Fibroblast of skin of right quadriceps (primary cell): ENCODE results near the gene UGCG.
A peak's percentile ranks its signal among the peaks of the same experiment; 100 is the strongest.
"Not testable (repeated sequence)": the region's sequence is repeated elsewhere in the genome, so short reads cannot be mapped to it uniquely, and the experiment has no call there.

Experiments used
- DNase-seq: peaks from one replicate; pipeline ENCODE4 v3.0.0-alpha.2; 2013

Gene UGCG

DNA sequence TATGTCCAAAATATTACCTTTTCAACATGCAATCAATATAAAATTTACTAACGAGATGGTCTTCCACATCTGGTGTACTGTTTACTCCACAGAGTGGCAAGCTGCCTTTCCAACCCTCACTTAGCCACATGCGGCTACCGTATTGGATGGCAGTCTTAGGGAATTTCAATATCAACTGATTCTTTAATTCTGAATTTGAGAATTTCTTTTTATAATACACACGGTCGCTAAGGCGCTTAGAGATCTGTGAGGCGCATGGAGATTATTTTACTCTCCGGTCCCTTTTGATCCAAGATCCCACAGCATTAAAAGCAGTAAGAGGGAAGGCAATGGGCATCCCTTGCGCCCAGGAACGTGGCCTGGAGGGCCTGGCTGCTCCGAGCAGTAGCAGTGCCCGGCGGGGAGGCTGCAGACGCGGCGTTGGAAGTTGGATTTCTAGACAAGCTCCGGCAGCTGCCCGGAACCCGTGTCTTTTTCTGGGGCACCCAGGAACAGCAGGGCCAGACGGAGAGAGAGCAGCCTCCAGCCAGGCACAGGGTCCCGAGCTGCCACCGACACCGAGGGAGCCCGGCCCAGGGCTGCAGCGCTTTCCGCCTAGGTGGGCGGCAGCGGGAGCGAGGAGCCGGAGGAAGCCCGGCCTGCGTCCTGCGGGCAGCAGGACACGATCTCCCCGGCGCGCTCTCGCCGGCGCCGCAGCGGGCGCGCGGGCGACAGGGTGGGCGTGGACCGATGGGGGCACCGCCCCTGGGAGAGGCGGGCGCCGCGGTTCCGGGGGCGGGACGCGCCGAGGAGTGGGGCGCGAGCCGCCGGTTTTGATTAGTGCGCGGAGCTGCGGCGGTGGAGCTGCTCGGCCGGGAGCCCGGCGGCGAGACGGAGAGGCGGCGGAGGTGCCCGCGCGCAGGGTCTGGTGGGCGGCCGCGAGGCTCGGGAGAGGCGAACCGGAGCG, at the start of gene UGCG:
UGCG (plus strand) TSS at position 819 of the 946 bp plus-strand sequence. CDS start 402 bp downstream, outside the sequence.
- peak; percentile 93 for DNase-seq

DNA sequence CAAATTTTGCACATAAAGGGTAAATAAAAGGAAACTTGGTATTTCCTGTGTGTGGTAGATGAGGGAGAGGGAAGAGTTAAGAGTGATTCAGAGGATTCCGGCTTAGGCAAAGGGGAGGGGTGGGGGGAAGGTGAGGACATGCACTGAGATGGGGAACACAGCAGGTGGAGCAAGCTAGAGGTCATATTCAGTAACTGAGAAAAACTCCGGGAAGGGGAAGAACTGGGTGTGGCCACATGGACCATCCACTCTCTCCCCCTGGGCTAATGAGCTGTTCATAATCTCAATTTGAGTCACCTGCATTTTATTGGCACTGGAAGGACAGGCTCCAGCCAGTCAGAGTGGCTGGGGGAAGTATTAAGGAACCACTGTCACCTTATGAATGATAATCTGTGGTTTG, 45.1 kb upstream of the UGCG start:
- peak; percentile 54 for DNase-seq

DNA sequence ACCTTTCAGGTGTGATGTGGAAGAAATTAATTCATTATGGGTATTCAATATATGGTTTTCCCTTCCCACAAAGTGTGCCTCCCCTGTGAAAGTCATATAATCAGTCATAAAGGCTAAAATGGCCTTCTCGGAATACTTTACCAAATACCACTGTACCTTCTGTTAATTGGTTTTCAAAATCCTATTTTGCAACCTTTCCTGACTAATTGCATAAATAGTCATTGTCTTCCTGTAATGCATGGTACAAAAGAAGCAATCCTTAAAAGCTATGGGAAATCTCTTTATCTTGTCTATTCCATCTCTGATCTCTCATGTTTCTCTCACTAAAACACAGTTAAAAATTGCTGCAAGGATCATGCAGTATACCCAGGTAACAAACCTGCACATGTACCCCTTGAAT, 44.3 kb upstream of the UGCG start:
- DNase-seq, result no peak

DNA sequence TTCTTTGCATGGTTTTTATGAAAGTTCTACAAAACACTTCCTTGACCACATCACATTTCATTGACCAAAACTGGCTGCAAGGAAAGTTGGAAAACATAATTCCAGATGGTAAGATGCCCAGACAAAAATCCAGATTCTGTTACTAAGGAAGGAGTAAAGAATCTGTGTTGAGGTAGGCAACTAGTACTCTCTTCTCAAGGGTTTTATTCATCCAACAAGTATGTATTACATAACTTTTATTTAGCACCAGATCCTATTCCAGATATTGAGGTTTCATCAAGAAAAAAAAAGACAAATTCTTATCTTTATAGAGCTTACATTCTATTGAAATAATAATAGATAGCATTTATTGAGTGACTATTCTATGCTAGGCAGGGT, 43.2 kb upstream of the UGCG start:
- DNase-seq, result no peak

DNA sequence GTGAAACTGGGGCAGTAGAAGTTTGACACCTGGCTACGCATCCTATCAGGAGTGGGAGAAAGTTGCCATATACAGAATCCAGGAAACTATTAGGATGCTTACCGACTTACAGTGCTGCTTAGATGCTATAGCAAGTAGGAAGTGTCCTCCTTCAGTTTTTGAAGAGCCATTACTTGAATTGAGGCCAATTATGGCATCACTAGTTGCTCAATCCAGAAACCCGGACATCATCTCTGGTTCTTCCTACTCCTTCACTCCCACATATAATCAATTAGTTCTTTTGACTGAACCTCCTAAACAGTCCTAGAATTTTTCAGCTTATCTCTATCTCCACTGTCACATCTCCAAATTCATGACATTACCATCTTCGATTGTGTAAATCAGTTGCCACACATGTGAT, 41.8 kb upstream of the UGCG start:
- DNase-seq, result no peak

DNA sequence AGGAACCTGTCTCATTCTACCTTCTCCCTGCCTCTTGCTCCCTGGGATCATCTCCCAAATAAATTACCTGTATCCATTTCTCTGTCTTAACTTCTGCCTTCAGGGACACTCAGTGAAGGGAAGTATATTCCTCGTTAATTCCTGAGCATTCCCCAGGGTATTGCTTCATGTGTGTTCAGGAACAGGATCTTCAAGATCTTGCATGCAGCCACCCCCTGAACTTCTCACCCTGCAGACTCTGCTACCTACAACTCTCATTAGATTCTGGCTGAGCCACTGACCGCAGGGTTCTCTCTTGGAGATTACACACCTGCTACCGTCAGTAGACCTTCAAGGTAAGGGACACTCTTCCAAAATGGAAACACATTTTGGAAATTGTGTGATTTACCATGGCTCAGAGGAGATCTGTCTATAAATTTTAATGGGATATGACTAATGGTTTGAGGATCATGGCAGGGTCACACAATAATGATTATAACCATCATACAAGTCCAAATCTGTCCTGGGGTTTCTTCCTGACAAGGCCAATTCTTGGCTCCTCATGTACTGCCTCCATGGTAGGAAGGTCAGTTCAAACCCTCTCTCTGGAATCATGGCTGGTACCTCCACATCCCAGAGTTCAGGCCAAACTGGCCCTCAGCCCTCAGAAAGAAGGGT, 38.9 kb upstream of the UGCG start:
- DNase-seq, result peak; percentile 44

DNA sequence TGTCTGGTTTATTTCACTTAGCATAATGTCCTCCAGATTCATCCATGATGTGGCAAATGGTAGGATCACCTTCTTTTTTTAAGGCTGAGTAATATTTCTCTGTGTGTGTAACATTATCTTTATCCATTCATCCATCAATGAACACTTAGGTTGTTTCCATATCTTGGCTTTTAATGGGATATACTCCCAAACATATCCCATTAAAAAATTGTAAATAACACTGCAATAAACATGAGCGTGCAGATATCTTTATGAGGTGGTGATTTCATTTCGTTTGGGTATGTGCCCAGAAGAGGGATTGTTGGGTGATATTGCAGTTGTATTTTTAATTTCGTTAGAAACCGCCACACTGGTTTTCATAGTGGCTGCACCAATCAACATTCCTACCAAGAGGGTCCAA, 36.2 kb upstream of the UGCG start:
- DNase-seq, result no peak

DNA sequence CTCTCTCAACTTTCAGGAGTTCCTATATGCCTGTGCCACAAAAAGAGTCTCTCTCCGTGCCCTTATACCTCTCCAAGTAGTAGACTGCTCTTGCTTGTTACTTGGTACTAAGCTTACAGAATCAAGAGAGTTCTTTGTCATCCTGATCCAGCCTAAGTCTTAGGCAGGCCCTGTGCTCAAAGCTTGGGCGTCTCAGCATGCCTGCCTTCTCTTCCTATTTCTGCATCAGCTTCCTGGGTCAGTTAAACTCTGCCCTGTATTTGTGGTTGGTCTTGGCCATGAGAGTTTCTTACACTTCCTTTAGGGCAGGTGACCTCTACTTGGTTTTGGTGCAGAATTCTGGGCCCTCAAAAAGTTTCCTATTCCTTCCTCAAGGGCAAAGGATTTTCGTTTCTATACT, 33.0 kb upstream of the UGCG start:
- no peak for DNase-seq

DNA sequence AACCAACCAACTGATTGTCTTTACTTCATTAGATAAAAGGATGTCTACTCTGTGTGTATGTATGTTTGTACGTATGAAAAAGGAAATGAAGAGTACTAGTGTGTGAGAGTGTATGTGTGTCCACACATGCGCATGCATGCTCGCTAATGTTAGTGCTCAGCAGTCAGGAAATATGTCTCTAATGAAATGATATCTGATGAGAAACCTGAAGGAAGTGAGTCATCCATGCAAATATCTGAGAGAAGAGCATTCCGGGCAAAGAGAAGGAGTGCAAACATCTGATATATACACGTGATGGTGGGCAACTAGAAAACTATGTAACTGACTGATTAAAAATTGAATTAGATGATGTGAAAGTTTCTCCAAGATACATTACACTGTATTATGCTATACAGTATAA, 29.6 kb upstream of the UGCG start:
- DNase-seq, result peak; percentile 89

DNA sequence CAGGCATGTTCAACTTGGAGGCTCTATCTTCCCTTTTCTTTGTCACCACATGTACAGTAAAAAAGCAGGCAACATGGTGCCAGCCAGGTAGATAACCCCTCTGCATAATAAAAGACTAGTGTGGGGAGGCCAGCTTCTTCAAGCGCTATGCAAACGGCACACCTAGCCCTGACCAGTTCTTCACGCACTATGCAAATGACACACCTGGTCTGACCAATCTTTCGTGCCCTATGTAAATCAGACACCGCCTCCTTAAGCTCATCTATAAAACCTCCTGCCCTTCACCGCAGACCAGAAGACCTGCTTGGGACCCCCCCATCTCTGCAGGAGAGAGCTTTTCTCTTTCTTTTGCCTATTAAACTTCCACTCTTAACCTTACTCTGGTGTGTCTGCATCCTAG, 28.1 kb upstream of the UGCG start:
- DNase-seq, result no peak

DNA sequence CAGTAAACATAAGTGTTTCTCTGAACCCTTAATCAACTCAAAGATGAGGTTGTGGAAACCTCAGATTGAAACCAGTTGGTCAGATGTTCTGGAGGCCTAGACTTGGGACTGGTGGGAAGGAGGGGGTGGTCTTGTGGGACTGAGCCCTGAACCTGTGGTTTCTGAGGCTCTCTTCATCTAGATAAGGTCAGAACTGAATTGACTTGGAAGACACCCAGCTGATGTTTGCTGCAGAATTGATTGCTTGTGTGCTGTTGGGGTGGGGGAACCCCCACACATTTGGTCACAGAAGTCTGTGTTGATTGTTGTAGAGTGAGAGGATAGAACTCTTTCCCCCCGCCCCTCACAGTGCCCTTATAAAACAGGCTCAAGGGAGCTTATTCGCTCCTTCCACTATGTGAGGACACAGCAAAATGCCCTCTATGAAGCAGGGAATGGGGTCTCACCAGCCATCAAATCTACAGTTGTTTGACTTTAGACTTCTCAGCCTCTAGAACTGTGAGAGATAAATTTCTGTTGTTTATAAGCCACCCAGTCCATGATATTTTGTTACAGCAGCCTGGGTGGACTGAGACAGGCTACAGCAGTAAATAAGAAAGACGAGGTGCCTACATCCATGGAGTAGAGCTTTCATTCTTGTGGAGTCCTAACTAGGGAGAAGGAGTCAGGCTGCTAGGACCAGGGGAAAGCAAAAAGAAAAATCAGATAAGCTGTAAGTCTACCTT, 25.7 kb upstream of the UGCG start:
- DNase-seq, result no peak

DNA sequence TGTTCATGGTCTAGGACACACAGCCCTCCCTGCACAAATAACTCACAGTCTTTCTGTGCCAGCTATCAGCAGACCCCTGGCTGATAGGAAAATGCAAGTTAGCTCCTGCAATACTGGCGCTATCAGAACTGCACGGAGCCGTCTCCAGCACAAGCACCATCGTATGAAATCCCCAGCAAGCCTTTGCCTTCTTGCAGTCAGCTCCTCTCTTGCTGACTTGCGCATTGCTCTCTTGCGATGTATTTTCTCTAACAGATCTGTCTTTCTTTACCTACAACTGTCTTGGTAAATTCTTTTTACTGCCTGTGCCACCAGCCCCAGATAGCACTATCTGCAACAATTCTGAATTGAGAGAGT, 25.1 kb upstream of the UGCG start:
- no peak for DNase-seq

DNA sequence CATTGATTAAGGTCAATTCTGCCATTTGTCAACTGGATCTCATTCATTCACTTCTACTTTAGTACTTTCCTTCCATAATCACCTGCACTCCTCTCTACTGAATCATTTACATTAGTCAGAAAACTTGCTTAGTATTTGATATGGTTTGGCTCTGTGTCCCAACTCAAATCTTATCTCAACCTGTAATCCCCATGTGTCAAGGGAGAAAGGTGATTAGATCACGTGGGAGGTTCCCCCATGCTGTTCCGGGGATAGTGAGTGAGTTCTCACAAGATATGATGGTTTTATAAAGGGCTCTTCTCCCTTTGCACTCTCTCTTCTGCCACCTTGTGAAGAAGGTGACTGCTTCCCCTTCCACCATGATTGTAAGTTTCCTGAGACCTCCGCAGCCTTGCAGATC, 23.7 kb upstream of the UGCG start:
- no peak for DNase-seq

DNA sequence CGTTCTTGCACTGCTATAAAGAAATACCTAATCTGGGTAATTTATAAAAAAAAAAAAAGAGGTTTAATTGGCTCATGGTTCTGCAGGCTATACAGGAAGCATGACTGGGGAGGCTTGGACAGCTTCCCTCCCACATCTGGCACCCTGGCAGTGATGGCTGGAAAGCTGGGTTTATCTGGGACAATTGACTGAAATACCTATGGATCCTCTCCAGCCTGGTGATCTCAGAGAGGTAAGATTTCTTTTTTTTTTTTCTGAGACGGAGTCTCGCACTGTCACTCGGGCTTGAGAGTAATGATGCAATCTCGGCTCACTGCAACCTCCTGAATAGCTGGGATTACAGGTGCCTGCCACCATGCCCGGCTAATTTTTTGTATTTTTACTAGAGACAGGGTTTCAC, 22.7 kb upstream of the UGCG start:
- DNase-seq, result no peak

DNA sequence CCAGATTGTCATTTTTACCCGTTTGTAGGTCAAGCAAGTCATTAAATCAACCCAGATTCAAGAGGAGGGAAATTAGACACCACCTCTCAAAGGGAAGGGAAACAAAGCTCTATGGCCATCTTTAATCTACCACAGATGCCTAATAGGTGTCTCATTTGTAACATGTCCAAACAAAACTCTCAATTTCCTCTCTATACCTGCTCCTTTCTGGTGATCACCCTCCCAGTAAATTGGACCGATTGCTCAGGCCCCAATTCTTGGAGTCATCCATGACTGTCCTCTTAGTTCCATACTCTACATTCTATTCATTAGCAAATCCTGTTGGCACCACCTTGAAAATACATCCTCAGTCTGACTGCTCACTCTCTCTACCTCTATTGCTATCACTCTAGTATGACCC, 22.1 kb upstream of the UGCG start:
- no peak for DNase-seq

DNA sequence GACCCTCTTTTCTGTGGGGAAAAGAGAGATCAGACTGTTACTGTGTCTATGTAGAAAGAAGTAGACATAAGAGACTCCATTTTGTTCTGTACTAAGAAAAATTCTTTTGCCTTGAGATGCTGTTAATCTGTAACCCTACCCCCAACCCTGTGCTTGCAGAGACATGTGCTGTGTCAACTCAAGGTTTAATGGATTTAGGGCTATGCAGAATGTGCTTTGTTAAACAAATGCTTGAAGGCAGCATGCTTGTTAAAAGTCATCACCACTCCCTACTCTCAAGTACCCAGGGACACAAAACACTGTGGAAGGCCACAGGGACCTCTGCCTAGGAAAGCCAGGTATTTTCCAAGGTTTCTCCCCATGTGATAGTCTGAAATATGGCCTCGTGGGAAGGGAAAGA, 21.3 kb upstream of the UGCG start:
- DNase-seq, result not testable (repeated sequence)

DNA sequence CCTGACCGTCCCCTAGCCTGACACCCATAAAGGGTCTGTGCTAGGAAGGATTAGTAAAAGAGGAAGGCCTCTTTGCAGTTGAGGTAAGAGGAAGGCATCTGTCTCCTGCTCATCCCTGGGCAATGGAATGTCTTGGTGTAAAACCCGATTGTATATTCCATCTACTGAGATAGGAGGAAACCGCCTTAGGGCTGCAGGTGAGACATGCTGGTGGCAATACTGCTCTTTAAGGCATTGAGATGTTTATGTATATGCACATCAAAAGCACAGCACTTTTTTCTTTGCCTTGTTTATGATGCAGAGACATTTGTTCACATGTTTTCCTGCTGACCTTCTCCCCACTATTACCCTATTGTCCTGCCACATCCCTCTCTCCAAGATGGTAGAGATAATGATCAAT, 20.9 kb upstream of the UGCG start:
- not testable (repeated sequence) for DNase-seq

DNA sequence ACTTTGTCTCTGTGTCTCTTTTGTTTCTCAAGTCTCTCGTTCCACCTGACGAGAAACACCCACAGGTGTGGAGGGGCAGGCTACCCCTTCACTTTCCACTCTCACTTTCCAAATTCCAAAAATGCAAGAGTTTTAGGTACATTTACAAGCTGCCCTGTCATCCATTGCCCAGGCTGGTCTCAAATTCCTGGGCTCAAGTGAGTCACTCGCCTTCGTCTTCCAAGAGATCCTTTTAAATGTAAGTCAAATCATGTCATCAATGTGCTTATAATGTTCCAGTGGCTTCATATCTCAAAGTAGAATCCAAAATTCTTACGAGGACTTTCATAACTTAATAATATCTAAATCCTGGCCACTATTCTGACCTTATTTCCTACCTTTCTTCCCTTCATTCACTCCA, 20.4 kb upstream of the UGCG start:
- DNase-seq, result no peak

DNA sequence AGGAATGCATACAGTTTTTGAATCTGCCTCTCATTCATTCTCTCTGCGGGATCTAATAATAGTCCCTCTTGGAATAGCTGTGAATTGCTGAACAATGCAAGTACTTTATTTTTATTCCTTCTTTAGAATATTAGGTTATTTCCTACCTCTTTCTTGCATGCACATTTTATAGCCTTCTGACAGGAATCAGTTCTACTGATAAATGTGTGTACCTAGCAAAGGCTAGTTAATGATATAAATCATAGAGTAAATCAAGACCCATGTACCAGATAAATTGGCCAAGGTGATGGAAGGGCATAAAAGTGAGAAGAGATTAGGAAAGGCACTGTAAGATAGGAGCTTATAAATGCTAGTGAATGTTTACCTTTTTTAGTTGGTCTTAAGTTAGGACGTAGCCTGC, 19.2 kb upstream of the UGCG start:
- no peak for DNase-seq

DNA sequence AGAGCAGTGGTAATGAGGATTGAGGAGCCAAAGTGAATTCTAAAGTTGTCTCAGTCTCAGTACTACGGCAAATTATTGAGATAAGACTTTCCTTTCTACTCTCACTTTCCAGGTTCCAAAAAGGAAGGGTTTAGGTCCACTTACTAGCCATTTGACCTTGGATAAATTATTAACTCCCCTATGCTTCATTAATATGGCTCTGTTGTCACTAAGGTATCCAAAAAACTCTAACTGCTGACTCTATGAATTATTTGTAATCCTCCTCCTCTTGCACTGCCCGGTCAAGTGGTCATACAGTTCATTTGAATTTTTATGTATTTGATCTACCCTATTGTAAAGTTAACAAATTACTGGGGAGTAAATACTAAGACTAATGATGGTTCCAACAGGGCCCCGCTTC, 17.7 kb upstream of the UGCG start:
- no peak for DNase-seq

DNA sequence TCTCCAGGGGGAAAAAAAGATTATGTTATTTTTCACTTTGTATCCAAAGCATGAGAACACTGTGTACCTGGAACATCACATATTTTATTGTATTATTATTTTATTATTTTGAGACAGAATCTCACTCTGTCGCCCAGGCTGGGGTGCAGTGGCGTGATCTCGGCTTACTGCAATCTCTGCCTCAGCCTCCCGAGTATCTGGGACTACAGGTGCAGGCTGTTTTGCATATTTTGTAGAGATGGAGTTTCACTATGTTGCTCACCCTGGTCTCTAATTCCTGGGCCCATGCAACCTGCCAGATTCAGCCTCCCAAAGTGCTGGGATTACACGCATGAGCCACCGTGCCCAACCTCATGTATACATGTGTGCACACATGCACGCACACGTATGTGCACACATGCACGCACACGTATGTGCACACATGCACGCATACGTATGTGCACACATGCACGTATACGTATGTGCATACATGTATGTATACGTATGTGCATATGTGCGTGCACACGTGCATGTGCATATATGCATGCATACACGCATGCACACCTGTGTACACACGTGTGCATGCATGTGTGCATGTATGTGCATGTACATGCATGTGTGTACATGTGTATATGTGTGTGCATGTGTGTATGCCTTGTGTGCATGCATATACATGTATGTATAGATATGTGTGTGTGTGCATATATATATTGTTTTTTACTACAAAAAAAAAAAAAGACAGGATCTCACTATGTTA, 9.5 kb upstream of the UGCG start:
- DNase-seq, result no peak

DNA sequence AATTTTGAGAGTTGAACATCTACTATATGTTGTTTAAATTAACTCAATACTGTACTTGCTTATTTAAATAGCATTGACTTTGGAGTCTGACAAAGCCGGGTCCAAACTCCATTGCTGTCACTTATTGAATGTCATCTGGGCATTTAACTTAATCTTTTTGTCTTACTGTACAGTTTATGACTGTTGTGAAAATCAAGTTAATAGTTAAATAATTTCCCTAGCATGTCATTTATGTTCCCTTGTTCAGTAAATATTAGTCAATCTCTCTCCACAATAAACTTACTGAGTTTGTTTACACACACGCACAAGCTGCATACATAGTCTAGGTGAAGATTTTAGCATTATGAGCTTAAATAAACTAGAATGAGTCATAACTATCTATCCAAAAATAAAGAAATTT, 6.3 kb upstream of the UGCG start:
- no peak for DNase-seq

DNA sequence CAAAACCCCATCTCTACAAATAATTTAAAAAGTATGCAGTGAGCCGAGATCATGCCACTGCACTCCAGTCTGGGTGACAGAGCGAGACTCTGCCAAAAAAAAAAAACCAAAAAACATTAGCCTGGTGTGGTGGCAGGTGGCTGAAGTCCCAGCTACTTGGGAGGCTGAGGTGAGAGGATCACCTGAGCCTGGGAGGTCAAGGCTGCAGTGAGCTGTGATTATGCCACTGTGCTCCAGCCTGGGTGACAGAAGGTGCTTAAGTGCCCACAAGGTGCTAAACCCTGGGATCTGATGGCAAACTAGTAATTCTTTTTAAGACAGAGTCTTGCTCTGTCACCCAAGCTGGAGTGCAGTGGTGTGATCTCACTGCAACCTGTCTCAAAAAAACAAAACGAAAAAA, 5.7 kb upstream of the UGCG start:
- not testable (repeated sequence) for DNase-seq
